Measurements from ENCODE around the gene EIF4E1B. TPM values are rescaled to one million over a fixed set of nuclear protein-coding genes. Genes with fewer than 3 reads are reported as not detected.

The EIF4E1B gene
- total and polyA plus RNA-seq, 2 experiments from 2014 or later = 0.17 TPM; not detected in 1

DNA sequence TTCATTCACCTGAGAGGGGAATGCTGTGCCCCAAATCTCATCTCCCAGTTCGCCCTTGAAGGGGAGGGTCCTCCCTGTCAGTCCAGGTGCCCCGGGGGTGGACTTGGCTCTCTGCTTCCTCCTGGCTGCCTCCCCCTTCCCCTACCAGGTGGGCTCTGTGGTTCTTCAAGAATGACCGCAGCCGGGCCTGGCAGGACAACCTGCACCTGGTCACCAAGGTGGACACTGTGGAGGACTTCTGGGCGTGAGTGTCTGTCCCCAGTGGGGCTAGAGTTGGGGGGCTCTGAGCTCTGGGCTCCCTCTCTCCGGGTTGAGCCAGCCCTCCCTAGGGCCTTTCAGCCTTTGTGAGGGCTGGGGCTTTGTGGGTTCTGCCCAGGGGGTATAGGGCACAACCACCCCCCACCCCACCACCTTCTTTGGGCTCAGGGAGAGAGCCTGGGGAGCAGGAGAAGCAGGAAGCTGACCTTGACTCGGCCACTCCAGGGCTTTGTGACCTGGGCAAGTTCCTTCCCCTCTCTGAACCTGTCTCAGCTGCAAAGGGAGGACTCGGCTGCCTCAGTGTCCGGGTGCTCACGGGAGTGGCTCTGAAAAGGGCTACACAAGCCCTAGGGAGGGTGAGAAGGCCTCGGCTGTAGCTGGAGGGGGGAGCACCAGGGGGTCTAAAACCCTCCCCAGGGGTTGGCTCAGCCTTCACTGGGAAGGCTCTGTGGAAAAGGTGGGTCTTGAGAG lies 13.2 kb downstream of the EIF4E1B start:
- no peaks in the 10 kb centered on the region for H3K36me3 ChIP-seq (ENCODE audit: insufficient read depth)
- TF ChIP-seq ZNF331 (CRISPR knock-in tag; IDR thresholded peaks at IDR 0.05; ENCODE audit: low read depth) (no peak), POLR2AphosphoS5 (IDR thresholded peaks at IDR 0.05; ENCODE audit: low read depth) (no peak), JUNB (IDR thresholded peaks at IDR 0.05; ENCODE audit: unreplicated experiment) (no peak), EZH2phosphoT487 (IDR thresholded peaks at IDR 0.05; ENCODE audit: unreplicated experiment) (no peak), CREB1 (CRISPR knock-in tag; IDR thresholded peaks at IDR 0.05; ENCODE audit: low read depth) (no peak), EZH2 (IDR thresholded peaks at IDR 0.05; ENCODE audit: low read depth, unreplicated experiment) (no peak), NANOG (IDR thresholded peaks at IDR 0.05; ENCODE audit: borderline replicate concordance) (no peak), ZNF114 (CRISPR knock-in tag; IDR thresholded peaks at IDR 0.05) (no peak), ETS1 (IDR thresholded peaks at IDR 0.05) (no peak), ZNF462 (CRISPR knock-in tag; IDR thresholded peaks at IDR 0.05) (no peak), STAT1 (IDR thresholded peaks at IDR 0.05; ENCODE audit: unreplicated experiment) (no peak)
- TF ChIP-seq, protein P1, sequence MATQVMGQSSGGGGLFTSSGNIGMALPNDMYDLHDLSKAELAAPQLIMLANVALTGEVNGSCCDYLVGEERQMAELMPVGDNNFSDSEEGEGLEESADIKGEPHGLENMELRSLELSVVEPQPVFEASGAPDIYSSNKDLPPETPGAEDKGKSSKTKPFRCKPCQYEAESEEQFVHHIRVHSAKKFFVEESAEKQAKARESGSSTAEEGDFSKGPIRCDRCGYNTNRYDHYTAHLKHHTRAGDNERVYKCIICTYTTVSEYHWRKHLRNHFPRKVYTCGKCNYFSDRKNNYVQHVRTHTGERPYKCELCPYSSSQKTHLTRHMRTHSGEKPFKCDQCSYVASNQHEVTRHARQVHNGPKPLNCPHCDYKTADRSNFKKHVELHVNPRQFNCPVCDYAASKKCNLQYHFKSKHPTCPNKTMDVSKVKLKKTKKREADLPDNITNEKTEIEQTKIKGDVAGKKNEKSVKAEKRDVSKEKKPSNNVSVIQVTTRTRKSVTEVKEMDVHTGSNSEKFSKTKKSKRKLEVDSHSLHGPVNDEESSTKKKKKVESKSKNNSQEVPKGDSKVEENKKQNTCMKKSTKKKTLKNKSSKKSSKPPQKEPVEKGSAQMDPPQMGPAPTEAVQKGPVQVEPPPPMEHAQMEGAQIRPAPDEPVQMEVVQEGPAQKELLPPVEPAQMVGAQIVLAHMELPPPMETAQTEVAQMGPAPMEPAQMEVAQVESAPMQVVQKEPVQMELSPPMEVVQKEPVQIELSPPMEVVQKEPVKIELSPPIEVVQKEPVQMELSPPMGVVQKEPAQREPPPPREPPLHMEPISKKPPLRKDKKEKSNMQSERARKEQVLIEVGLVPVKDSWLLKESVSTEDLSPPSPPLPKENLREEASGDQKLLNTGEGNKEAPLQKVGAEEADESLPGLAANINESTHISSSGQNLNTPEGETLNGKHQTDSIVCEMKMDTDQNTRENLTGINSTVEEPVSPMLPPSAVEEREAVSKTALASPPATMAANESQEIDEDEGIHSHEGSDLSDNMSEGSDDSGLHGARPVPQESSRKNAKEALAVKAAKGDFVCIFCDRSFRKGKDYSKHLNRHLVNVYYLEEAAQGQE (IDR thresholded peaks at IDR 0.05; ENCODE audit: unreplicated experiment) = no peak
- TF ChIP-seq, protein P2, sequence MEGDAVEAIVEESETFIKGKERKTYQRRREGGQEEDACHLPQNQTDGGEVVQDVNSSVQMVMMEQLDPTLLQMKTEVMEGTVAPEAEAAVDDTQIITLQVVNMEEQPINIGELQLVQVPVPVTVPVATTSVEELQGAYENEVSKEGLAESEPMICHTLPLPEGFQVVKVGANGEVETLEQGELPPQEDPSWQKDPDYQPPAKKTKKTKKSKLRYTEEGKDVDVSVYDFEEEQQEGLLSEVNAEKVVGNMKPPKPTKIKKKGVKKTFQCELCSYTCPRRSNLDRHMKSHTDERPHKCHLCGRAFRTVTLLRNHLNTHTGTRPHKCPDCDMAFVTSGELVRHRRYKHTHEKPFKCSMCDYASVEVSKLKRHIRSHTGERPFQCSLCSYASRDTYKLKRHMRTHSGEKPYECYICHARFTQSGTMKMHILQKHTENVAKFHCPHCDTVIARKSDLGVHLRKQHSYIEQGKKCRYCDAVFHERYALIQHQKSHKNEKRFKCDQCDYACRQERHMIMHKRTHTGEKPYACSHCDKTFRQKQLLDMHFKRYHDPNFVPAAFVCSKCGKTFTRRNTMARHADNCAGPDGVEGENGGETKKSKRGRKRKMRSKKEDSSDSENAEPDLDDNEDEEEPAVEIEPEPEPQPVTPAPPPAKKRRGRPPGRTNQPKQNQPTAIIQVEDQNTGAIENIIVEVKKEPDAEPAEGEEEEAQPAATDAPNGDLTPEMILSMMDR (conservative IDR thresholded peaks at IDR 0.05; ENCODE audit: low read depth in 2 of 2) = no peak
- Mint-ChIP-seq H3K27me3 (ENCODE audit: insufficient read depth, low read depth, poor library complexity) (peaks cover 10% of the 10 kb centered on the region), H3K4me1 (peaks cover 33% of the 10 kb centered on the region), H3K4me3 (no peak overlapping the region), H3K27ac (no peak overlapping the region), H3K9me3 (no peaks in the 10 kb centered on the region; the same call in 2 of the 3 replicates), H3K36me3 (ENCODE audit: low read depth) (no peaks in the 10 kb centered on the region)
- H3K4me2 ChIP-seq = no peak overlapping the region
- DNase-seq (ENCODE audit: low spot score) (no peak), ATAC-seq (no peak)
- no peaks in the 10 kb centered on the region for H3K9me2 ChIP-seq (ENCODE audit: insufficient read depth)
- no peaks in the 10 kb centered on the region for H3K27me3 ChIP-seq (ENCODE audit: insufficient read depth)
- H3F3A ChIP-seq (replicated peaks; ENCODE audit: low read depth) = 0 out of 2 replicates have a peak, but pooled peaks cover 5% of the 10 kb centered on the region
- H3K4me3 ChIP-seq = no peak overlapping the region
- peaks cover 10% of the 10 kb centered on the region for H3K4me1 ChIP-seq (ENCODE audit: insufficient read depth)
- no peaks in the 10 kb centered on the region for H4K20me1 ChIP-seq (replicated peaks; ENCODE audit: insufficient read depth)
- H2AFZ ChIP-seq = 0 out of 2 replicates have a peak overlapping the region, but pooled peaks have one; percentile 59
- H3K79me2 ChIP-seq (replicated peaks; ENCODE audit: insufficient read depth) = peaks cover 4% of the 10 kb centered on the region
- no peak overlapping the region for H3K27ac ChIP-seq (ENCODE audit: low read depth)
